Lower leg skin (tissue), 3 donors: ENCODE measurements around the gene CKMT2.

Experiments used
- POLR2A ChIP-seq, 2 donors: fragments of 450-650 bp; IDR thresholded peaks; one replicate each; pipeline ENCODE4 v1.6.1; 2016 to 2017; ENCODE audit warnings: antibody characterized with exemption in 2 of 2, mild to moderate bottlenecking in 1 of 2, moderate library complexity in 1 of 2
- TF ChIP-seq, protein P1 (sequence below), 3 donors: fragments of 450-650 bp; IDR thresholded peaks; one replicate each; pipeline ENCODE4 v1.5.1; 2016; ENCODE audit warnings: antibody characterized with exemption in 3 of 3, mild to moderate bottlenecking in 3 of 3, moderate library complexity in 2 of 3

DNA sequence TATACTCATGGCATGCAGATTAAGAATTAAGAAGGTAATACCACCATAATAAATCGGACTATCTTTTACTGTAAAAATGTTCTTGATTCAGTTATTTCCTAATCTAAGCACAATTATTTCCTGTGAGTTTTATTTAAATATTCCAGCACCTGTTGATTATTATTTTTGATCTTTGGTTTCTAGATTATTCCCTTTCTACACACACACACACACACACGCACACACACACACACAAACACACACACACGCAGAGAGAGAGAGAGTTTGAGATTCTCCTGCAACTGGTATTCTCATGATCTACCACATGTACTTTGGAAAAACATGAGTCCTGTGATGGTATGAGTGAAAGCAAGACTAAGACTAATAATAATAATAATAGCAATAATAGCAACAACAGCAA lies 17.0 kb upstream of the CKMT2 start:
- no peak for TF ChIP-seq POLR2A (IDR thresholded peaks at IDR 0.05)
- TF ChIP-seq, protein P1, sequence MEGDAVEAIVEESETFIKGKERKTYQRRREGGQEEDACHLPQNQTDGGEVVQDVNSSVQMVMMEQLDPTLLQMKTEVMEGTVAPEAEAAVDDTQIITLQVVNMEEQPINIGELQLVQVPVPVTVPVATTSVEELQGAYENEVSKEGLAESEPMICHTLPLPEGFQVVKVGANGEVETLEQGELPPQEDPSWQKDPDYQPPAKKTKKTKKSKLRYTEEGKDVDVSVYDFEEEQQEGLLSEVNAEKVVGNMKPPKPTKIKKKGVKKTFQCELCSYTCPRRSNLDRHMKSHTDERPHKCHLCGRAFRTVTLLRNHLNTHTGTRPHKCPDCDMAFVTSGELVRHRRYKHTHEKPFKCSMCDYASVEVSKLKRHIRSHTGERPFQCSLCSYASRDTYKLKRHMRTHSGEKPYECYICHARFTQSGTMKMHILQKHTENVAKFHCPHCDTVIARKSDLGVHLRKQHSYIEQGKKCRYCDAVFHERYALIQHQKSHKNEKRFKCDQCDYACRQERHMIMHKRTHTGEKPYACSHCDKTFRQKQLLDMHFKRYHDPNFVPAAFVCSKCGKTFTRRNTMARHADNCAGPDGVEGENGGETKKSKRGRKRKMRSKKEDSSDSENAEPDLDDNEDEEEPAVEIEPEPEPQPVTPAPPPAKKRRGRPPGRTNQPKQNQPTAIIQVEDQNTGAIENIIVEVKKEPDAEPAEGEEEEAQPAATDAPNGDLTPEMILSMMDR (IDR thresholded peaks at IDR 0.05): no peak
